Activated CD4-positive, alpha-beta memory T cell treated with anti-CD3 and anti-CD28 coated beads for 36 hours (primary cell): ENCODE measurements around the gene PIEZO1. TPM values are rescaled to one million over a fixed set of nuclear protein-coding genes. Genes with fewer than 3 reads are reported as not detected.

Experiments used
- CTCF ChIA-PET: fragments of 350-600 bp; sonication (Branson Sonifier 250); formaldehyde crosslinking; loops from one replicate; lab custom pipeline; 2021; ENCODE audit warnings: antibody characterized with exemption, inconsistent platforms; lab: Charles Lee
- POLR2A ChIA-PET: fragments of 350-600 bp; sonication (Branson Sonifier 250); formaldehyde crosslinking; loops from one replicate; lab custom pipeline; 2021; ENCODE audit warnings: antibody characterized with exemption; lab: Charles Lee
- DNase-seq: peaks from one replicate; pipeline ENCODE4 v3.0.0-alpha.2; 2020
- H3K27ac Mint-ChIP-seq: one replicate; pipeline ENCODE4 v1.8.0; 2021; ENCODE audit warnings: mixed read lengths
- H3K27me3 Mint-ChIP-seq: one replicate; pipeline ENCODE4 v1.8.0; 2021; ENCODE audit warnings: mixed read lengths
- H3K36me3 Mint-ChIP-seq: one replicate; pipeline ENCODE4 v1.8.0; 2021; ENCODE audit warnings: mixed read lengths
- H3K4me1 Mint-ChIP-seq: one replicate; pipeline ENCODE4 v1.8.0; 2021; ENCODE audit warnings: low read depth, mixed read lengths
- H3K4me3 Mint-ChIP-seq: one replicate; pipeline ENCODE4 v1.8.0; 2021; ENCODE audit warnings: mild to moderate bottlenecking, mixed read lengths
- H3K9me3 Mint-ChIP-seq: one replicate; pipeline ENCODE4 v1.8.0; 2021; ENCODE audit warnings: mixed read lengths
- intact Hi-C: fragments of 100-400 bp; cut with micrococcal nuclease; formaldehyde crosslinking; loops from one replicate; pipeline ENCODE4 v1.15.1; 2023
- total RNA-seq, 2 experiments: library from RNA; stranded (reverse); gene quantifications; one replicate each; pipeline ENCODE4 v1.2.3, GENCODE V29; 2021

Gene PIEZO1
- total RNA-seq, 2 experiments from 2014 or later = 221 to 234 TPM

- ChIA-PET CTCF (interaction anchor here (0.9 to 6.6 kb wide), 11 partner anchors 14 to 69 kb away, joined by 3 to 69 read pairs (median 3); partner anchors contain the start of gene PIEZO1), POLR2A (interaction anchor here (1.6 kb wide), 1 partner anchor 38 kb away, joined by 6 read pairs; no protein-coding TSS in a partner anchor)
- no peaks in the 10 kb centered on the region for H3K9me3 Mint-ChIP-seq
- intact Hi-C loops = no loop called here
- no peak overlapping the region for H3K27ac Mint-ChIP-seq
- H3K4me3 Mint-ChIP-seq = no peak overlapping the region
- H3K4me1 Mint-ChIP-seq = peaks cover 30% of the 10 kb centered on the region
- peak; percentile 77 for DNase-seq
- no peaks in the 10 kb centered on the region for H3K36me3 Mint-ChIP-seq
- no peaks in the 10 kb centered on the region for H3K27me3 Mint-ChIP-seq
These were observed 41.1 kb downstream of the PIEZO1 start for GRCh38 chr16:88743693-88744576.

GRCh38 chr16:88742896-88743605 is 42.0 kb downstream of the PIEZO1 start:
- DNase-seq = no peak
- ChIA-PET POLR2A (no interaction called here), CTCF (interaction anchor here (0.8 to 6.6 kb wide), 12 partner anchors 15 to 70 kb away, joined by 3 to 69 read pairs (median 3); partner anchors contain the start of gene PIEZO1)
- intact Hi-C loops = no loop called here
- H3K4me1 Mint-ChIP-seq = peaks cover 33% of the 10 kb centered on the region
- no peaks in the 10 kb centered on the region for H3K27me3 Mint-ChIP-seq
- no peak overlapping the region for H3K4me3 Mint-ChIP-seq
- no peaks in the 10 kb centered on the region for H3K36me3 Mint-ChIP-seq
- H3K9me3 Mint-ChIP-seq = no peaks in the 10 kb centered on the region
- H3K27ac Mint-ChIP-seq = no peak overlapping the region

GRCh38 chr16:88741368-88741767 is 43.7 kb downstream of the PIEZO1 start:
- H3K27me3 Mint-ChIP-seq = no peaks in the 10 kb centered on the region
- CTCF ChIA-PET = no interaction called here
- intact Hi-C loops = no loop called here
- no peaks in the 10 kb centered on the region for H3K9me3 Mint-ChIP-seq
- no peak for DNase-seq
- H3K4me1 Mint-ChIP-seq = peaks cover 34% of the 10 kb centered on the region
- H3K27ac Mint-ChIP-seq = no peak overlapping the region
- no peak overlapping the region for H3K4me3 Mint-ChIP-seq
- POLR2A ChIA-PET = no interaction called here
- no peaks in the 10 kb centered on the region for H3K36me3 Mint-ChIP-seq

- POLR2A ChIA-PET = no interaction called here
- H3K9me3 Mint-ChIP-seq = no peaks in the 10 kb centered on the region
- H3K4me1 Mint-ChIP-seq = peaks cover 27% of the 10 kb centered on the region
- intact Hi-C loops = no loop called here
- H3K4me3 Mint-ChIP-seq = no peak overlapping the region
- no peak overlapping the region for H3K27ac Mint-ChIP-seq
- no peaks in the 10 kb centered on the region for H3K36me3 Mint-ChIP-seq
- CTCF ChIA-PET = interaction anchor here (0.6 kb wide), 1 partner anchor 41 kb away, joined by 3 read pairs; no protein-coding TSS in a partner anchor
- DNase-seq = no peak
- H3K27me3 Mint-ChIP-seq = no peaks in the 10 kb centered on the region
These were observed 44.3 kb downstream of the PIEZO1 start for GRCh38 chr16:88740727-88741055.

- Mint-ChIP-seq H3K9me3 (no peaks in the 10 kb centered on the region), H3K4me1 (peaks cover 22% of the 10 kb centered on the region), H3K36me3 (no peaks in the 10 kb centered on the region), H3K27ac (no peak overlapping the region), H3K4me3 (no peak overlapping the region), H3K27me3 (no peaks in the 10 kb centered on the region)
- DNase-seq = no peak
- intact Hi-C loops = no loop called here
- ChIA-PET CTCF (interaction anchor here (0.6 kb wide), 1 partner anchor 41 kb away, joined by 3 read pairs; no protein-coding TSS in a partner anchor), POLR2A (no interaction called here)
These were observed 44.9 kb downstream of the PIEZO1 start for GRCh38 chr16:88739977-88740726.

GRCh38 chr16:88739139-88739976 is 45.7 kb downstream of the PIEZO1 start:
- no peak overlapping the region for H3K27ac Mint-ChIP-seq
- DNase-seq = no peak

GRCh38 chr16:88738151-88739084 is 46.6 kb downstream of the PIEZO1 start:
- intact Hi-C loops = no loop called here
- ChIA-PET POLR2A (interaction anchor here (1.3 kb wide), 1 partner anchor 74 kb away, joined by 4 read pairs; the partner anchor contains the start of gene APRT), CTCF (interaction anchor here (0.6 to 6.0 kb wide), 21 partner anchors 8 to 478 kb away, joined by 3 to 118 read pairs (median 10); partner anchors contain the start of genes APRT and PIEZO1)
- Mint-ChIP-seq H3K27ac (no peak overlapping the region), H3K27me3 (no peaks in the 10 kb centered on the region), H3K9me3 (no peaks in the 10 kb centered on the region), H3K36me3 (peaks cover 2% of the 10 kb centered on the region), H3K4me1 (peaks cover 9% of the 10 kb centered on the region), H3K4me3 (no peak overlapping the region)
- no peak for DNase-seq

More at GRCh38 chr16:88739139-88739976, 45.7 kb downstream of the PIEZO1 start:
- Mint-ChIP-seq H3K4me3 (no peak overlapping the region), H3K9me3 (no peaks in the 10 kb centered on the region), H3K36me3 (no peaks in the 10 kb centered on the region), H3K27me3 (no peaks in the 10 kb centered on the region), H3K4me1 (peaks cover 16% of the 10 kb centered on the region)
- intact Hi-C loops = no loop called here
- ChIA-PET CTCF (interaction anchor here (0.6 to 6.0 kb wide), 2 partner anchors 42 to 95 kb away, joined by 3 to 118 read pairs; partner anchors contain the start of gene PIEZO1), POLR2A (no interaction called here)

- peaks cover 2% of the 10 kb centered on the region for H3K36me3 Mint-ChIP-seq
- no peak overlapping the region for H3K27ac Mint-ChIP-seq
- H3K4me1 Mint-ChIP-seq = peaks cover 9% of the 10 kb centered on the region
- no peaks in the 10 kb centered on the region for H3K27me3 Mint-ChIP-seq
- POLR2A ChIA-PET = interaction anchor here (1.0 to 1.3 kb wide), 3 partner anchors 43 to 74 kb away, joined by 4 to 7 read pairs (median 5); partner anchors contain the start of gene APRT
- intact Hi-C loops = loop anchor here (2.0 kb wide), 1 partner anchor 45 kb away; no protein-coding TSS in a partner anchor
- no peaks in the 10 kb centered on the region for H3K9me3 Mint-ChIP-seq
- no peak overlapping the region for H3K4me3 Mint-ChIP-seq
- peak; percentile 82 for DNase-seq
- CTCF ChIA-PET = interaction anchor here (0.6 to 6.0 kb wide), 46 partner anchors 9 to 824 kb away, joined by 3 to 118 read pairs (median 5); partner anchors contain the start of genes APRT, CDH15, PIEZO1 and ZC3H18
These were observed 47.5 kb downstream of the PIEZO1 start for GRCh38 chr16:88737298-88738150.

GRCh38 chr16:88736496-88736895 is 48.5 kb downstream of the PIEZO1 start:
- Mint-ChIP-seq H3K9me3 (no peaks in the 10 kb centered on the region), H3K4me3 (no peak overlapping the region), H3K27me3 (no peaks in the 10 kb centered on the region)

More at GRCh38 chr16:88736496-88736895, 48.5 kb downstream of the PIEZO1 start:
- peaks cover 9% of the 10 kb centered on the region for H3K4me1 Mint-ChIP-seq
- peaks cover 2% of the 10 kb centered on the region for H3K36me3 Mint-ChIP-seq
- ChIA-PET POLR2A (interaction anchor here (1.0 to 1.3 kb wide), 2 partner anchors 45 to 47 kb away, joined by 3 to 5 read pairs; no protein-coding TSS in a partner anchor), CTCF (interaction anchor here (0.8 to 6.0 kb wide), 17 partner anchors 10 to 435 kb away, joined by 3 to 118 read pairs (median 16); partner anchors contain the start of genes APRT, CDH15, PIEZO1 and ZC3H18)
- intact Hi-C loops = loop anchor here (2.0 kb wide), 1 partner anchor 46 kb away; no protein-coding TSS in a partner anchor
- no peak overlapping the region for H3K27ac Mint-ChIP-seq
- DNase-seq = no peak
